Activated naive CD4-positive, alpha-beta T cell treated with anti-CD3 and anti-CD28 coated beads, Interleukin-2, amount 50 U/mL, for 24 hours (primary cell): ENCODE data around the gene LPA.
"Not testable (repeated sequence)": the region's sequence is repeated elsewhere in the genome, so short reads cannot be mapped to it uniquely, and the experiment has no call there.

Experiments
- H3K27ac Mint-ChIP-seq: one replicate; pipeline ENCODE4 v1.8.0; 2021; ENCODE audit warnings: mild to moderate bottlenecking, mixed read lengths
- H3K27me3 Mint-ChIP-seq: one replicate; pipeline ENCODE4 v1.8.0; 2021; ENCODE audit warnings: mixed read lengths
- H3K36me3 Mint-ChIP-seq: one replicate; pipeline ENCODE4 v1.8.0; 2021; ENCODE audit warnings: mixed read lengths
- H3K4me1 Mint-ChIP-seq: one replicate; pipeline ENCODE4 v1.8.0; 2021; ENCODE audit warnings: mixed read lengths
- H3K4me3 Mint-ChIP-seq: one replicate; pipeline ENCODE4 v1.8.0; 2021; ENCODE audit warnings: mild to moderate bottlenecking, mixed read lengths
- H3K9me3 Mint-ChIP-seq: one replicate; pipeline ENCODE4 v1.8.0; 2021; ENCODE audit warnings: mixed read lengths

Gene LPA

GRCh38 chr6:160676418-160676817 lies 12.3 kb upstream of the LPA start:
- H3K9me3 Mint-ChIP-seq = peaks cover 16% of the 10 kb centered on the region
- not testable (repeated sequence) for H3K36me3 Mint-ChIP-seq, H3K4me1 Mint-ChIP-seq, H3K27ac Mint-ChIP-seq, H3K4me3 Mint-ChIP-seq, H3K27me3 Mint-ChIP-seq

- H3K4me3 Mint-ChIP-seq = no peak overlapping the region
- H3K27me3 Mint-ChIP-seq = peaks cover 7% of the 10 kb centered on the region
- H3K27ac Mint-ChIP-seq = no peak overlapping the region
- no peaks in the 10 kb centered on the region for H3K4me1 Mint-ChIP-seq
- H3K36me3 Mint-ChIP-seq = no peaks in the 10 kb centered on the region
- H3K9me3 Mint-ChIP-seq = peaks cover 15% of the 10 kb centered on the region
These were observed 4.5 kb upstream of the LPA start for GRCh38 chr6:160668589-160668988.

- peaks cover 12% of the 10 kb centered on the region for H3K27me3 Mint-ChIP-seq
- no peaks in the 10 kb centered on the region for H3K4me1 Mint-ChIP-seq
- peaks cover 8% of the 10 kb centered on the region for H3K9me3 Mint-ChIP-seq
- no peak overlapping the region for H3K4me3 Mint-ChIP-seq
- no peak overlapping the region for H3K27ac Mint-ChIP-seq
- H3K36me3 Mint-ChIP-seq = no peaks in the 10 kb centered on the region
These were observed 3.8 kb upstream of the LPA start for GRCh38 chr6:160667639-160668481.

GRCh38 chr6:160662842-160663241 lies 1.2 kb downstream of the LPA start:
- Mint-ChIP-seq H3K4me1 (no peaks in the 10 kb centered on the region), H3K36me3 (no peaks in the 10 kb centered on the region), H3K27ac (no peak overlapping the region), H3K9me3 (no peaks in the 10 kb centered on the region), H3K4me3 (no peak overlapping the region), H3K27me3 (peaks cover 18% of the 10 kb centered on the region)

- no peak overlapping the region for H3K27ac Mint-ChIP-seq
- no peaks in the 10 kb centered on the region for H3K9me3 Mint-ChIP-seq
- H3K36me3 Mint-ChIP-seq = no peaks in the 10 kb centered on the region
- no peak overlapping the region for H3K4me3 Mint-ChIP-seq
- no peaks in the 10 kb centered on the region for H3K4me1 Mint-ChIP-seq
- H3K27me3 Mint-ChIP-seq = peaks cover 18% of the 10 kb centered on the region
These were observed 1.6 kb downstream of the LPA start for GRCh38 chr6:160662429-160662828.

- Mint-ChIP-seq H3K4me1 (no peaks in the 10 kb centered on the region), H3K4me3 (no peak overlapping the region), H3K36me3 (no peaks in the 10 kb centered on the region), H3K27me3 (peaks cover 18% of the 10 kb centered on the region), H3K9me3 (no peaks in the 10 kb centered on the region), H3K27ac (no peak overlapping the region)
These were observed 2.9 kb downstream of the LPA start for GRCh38 chr6:160661216-160661615.

GRCh38 chr6:160659562-160659961 lies 4.5 kb downstream of the LPA start:
- Mint-ChIP-seq H3K27ac (no peak overlapping the region), H3K4me3 (no peak overlapping the region), H3K36me3 (no peaks in the 10 kb centered on the region), H3K9me3 (no peaks in the 10 kb centered on the region), H3K4me1 (no peaks in the 10 kb centered on the region), H3K27me3 (peaks cover 18% of the 10 kb centered on the region)

GRCh38 chr6:160634706-160635105 lies 29.4 kb downstream of the LPA start:
- Mint-ChIP-seq H3K4me1 (no peaks in the 10 kb centered on the region), H3K27me3 (no peaks in the 10 kb centered on the region), H3K36me3 (no peaks in the 10 kb centered on the region), H3K9me3 (no peaks in the 10 kb centered on the region), H3K27ac (no peak overlapping the region), H3K4me3 (no peak overlapping the region)

GRCh38 chr6:160595838-160596832 lies 67.9 kb downstream of the LPA start:
- H3K9me3 Mint-ChIP-seq = peaks cover 5% of the 10 kb centered on the region
- peaks cover 21% of the 10 kb centered on the region for H3K27me3 Mint-ChIP-seq
- H3K4me1 Mint-ChIP-seq = no peaks in the 10 kb centered on the region
- H3K4me3 Mint-ChIP-seq = no peak overlapping the region
- H3K36me3 Mint-ChIP-seq = no peaks in the 10 kb centered on the region
- H3K27ac Mint-ChIP-seq = no peak overlapping the region

- not testable (repeated sequence) for H3K27ac Mint-ChIP-seq, H3K36me3 Mint-ChIP-seq, H3K9me3 Mint-ChIP-seq, H3K4me3 Mint-ChIP-seq, H3K4me1 Mint-ChIP-seq
- peaks cover 22% of the 10 kb centered on the region for H3K27me3 Mint-ChIP-seq
These were observed 68.8 kb downstream of the LPA start for GRCh38 chr6:160595297-160595696.

- Mint-ChIP-seq H3K27ac (no peak overlapping the region), H3K36me3 (no peaks in the 10 kb centered on the region), H3K27me3 (peaks cover 23% of the 10 kb centered on the region), H3K4me3 (no peak overlapping the region), H3K9me3 (peaks cover 12% of the 10 kb centered on the region), H3K4me1 (no peaks in the 10 kb centered on the region)
These were observed 77.7 kb downstream of the LPA start for GRCh38 chr6:160586374-160586773.

GRCh38 chr6:160583794-160584193 lies 80.3 kb downstream of the LPA start:
- no peaks in the 10 kb centered on the region for H3K36me3 Mint-ChIP-seq
- peaks cover 23% of the 10 kb centered on the region for H3K27me3 Mint-ChIP-seq
- H3K9me3 Mint-ChIP-seq = peaks cover 12% of the 10 kb centered on the region
- no peak overlapping the region for H3K27ac Mint-ChIP-seq
- H3K4me1 Mint-ChIP-seq = no peaks in the 10 kb centered on the region
- H3K4me3 Mint-ChIP-seq = no peak overlapping the region

GRCh38 chr6:160581406-160581805 lies 82.7 kb downstream of the LPA start:
- no peak overlapping the region for H3K27ac Mint-ChIP-seq
- no peaks in the 10 kb centered on the region for H3K4me1 Mint-ChIP-seq
- H3K27me3 Mint-ChIP-seq = peaks cover 19% of the 10 kb centered on the region

GRCh38 chr6:160578515-160578914 lies 85.6 kb downstream of the LPA start:
- Mint-ChIP-seq H3K27me3 (peaks cover 26% of the 10 kb centered on the region), H3K9me3 (peaks cover 18% of the 10 kb centered on the region)
- H3K4me3 Mint-ChIP-seq, H3K4me1 Mint-ChIP-seq, H3K27ac Mint-ChIP-seq, H3K36me3 Mint-ChIP-seq: not testable (repeated sequence)

More at GRCh38 chr6:160581406-160581805, 82.7 kb downstream of the LPA start:
- Mint-ChIP-seq H3K36me3 (no peaks in the 10 kb centered on the region), H3K9me3 (peaks cover 12% of the 10 kb centered on the region), H3K4me3 (no peak overlapping the region)

- H3K4me1 Mint-ChIP-seq = no peaks in the 10 kb centered on the region
- H3K9me3 Mint-ChIP-seq = peaks cover 11% of the 10 kb centered on the region
- no peak overlapping the region for H3K27ac Mint-ChIP-seq
- peaks cover 18% of the 10 kb centered on the region for H3K27me3 Mint-ChIP-seq
- H3K4me3 Mint-ChIP-seq = no peak overlapping the region
- H3K36me3 Mint-ChIP-seq = peaks cover 2% of the 10 kb centered on the region
These were observed 90.1 kb downstream of the LPA start for GRCh38 chr6:160573943-160574342.

- H3K36me3 Mint-ChIP-seq, H3K27ac Mint-ChIP-seq, H3K4me1 Mint-ChIP-seq, H3K4me3 Mint-ChIP-seq: not testable (repeated sequence)
- peaks cover 11% of the 10 kb centered on the region for H3K9me3 Mint-ChIP-seq
- H3K27me3 Mint-ChIP-seq = peaks cover 28% of the 10 kb centered on the region
These were observed 92.9 kb downstream of the LPA start for GRCh38 chr6:160571201-160571600.
